Measurements from ENCODE around the gene ADAMTS6. TPM values are rescaled to one million over a fixed set of nuclear protein-coding genes. Genes with fewer than 3 reads are reported as not detected.

ADAMTS6 gene
- total RNA-seq, 2 donors from 2014 or later: 0.74 to 2.2 TPM

DNA sequence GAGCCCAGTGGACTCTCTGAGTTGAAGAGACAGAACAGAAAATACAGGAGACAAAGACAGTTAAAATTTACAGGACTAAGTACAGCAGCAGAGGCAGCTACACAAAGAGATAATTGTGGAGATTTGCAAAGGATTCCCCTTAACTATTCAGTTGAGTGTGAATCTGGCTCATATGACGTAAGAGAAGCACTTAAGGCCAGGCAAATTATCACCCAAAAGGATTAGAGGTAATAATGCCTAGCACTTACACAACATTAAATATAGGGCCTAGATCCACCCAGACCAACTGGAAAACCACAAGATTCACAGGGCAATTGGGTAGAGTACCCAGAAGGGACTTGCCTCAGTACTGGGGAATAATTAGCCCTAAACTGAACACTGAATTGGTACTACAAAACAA, 41.3 kb downstream of the ADAMTS6 start:
- TF ChIP-seq, protein P1, sequence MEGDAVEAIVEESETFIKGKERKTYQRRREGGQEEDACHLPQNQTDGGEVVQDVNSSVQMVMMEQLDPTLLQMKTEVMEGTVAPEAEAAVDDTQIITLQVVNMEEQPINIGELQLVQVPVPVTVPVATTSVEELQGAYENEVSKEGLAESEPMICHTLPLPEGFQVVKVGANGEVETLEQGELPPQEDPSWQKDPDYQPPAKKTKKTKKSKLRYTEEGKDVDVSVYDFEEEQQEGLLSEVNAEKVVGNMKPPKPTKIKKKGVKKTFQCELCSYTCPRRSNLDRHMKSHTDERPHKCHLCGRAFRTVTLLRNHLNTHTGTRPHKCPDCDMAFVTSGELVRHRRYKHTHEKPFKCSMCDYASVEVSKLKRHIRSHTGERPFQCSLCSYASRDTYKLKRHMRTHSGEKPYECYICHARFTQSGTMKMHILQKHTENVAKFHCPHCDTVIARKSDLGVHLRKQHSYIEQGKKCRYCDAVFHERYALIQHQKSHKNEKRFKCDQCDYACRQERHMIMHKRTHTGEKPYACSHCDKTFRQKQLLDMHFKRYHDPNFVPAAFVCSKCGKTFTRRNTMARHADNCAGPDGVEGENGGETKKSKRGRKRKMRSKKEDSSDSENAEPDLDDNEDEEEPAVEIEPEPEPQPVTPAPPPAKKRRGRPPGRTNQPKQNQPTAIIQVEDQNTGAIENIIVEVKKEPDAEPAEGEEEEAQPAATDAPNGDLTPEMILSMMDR (IDR thresholded peaks at IDR 0.05): no peak
- Histone ChIP-seq H3K4me1 (no peaks in the 10 kb centered on the region), H3K27me3 (no peaks in the 10 kb centered on the region), H3K36me3 (no peaks in the 10 kb centered on the region), H3K9me3 (no peaks in the 10 kb centered on the region), H3K4me3 (no peak overlapping the region), H3K27ac (no peak overlapping the region)
- DNase-seq (ENCODE audit: low spot score): no peak

DNA sequence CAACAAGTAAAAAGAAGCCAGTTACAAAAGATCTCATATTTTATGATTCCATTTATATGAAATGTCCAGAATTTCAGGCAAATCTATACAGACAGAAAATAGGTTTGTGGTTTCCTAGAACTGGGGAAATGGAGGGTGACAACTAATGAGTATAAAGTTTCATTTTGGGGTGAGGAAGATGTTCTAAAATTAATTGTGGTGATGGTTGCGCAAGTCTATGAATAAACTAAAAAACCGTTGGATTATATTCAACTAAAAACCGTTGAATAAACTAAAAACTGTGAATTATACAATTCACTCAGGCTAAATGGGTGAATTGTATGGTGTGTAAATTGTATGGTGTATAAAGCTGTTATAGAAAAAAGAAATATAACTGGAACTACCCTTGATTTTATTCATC, 47.6 kb downstream of the ADAMTS6 start:
- Histone ChIP-seq H3K4me3 (no peak overlapping the region), H3K9me3 (no peaks in the 10 kb centered on the region), H3K27me3 (no peaks in the 10 kb centered on the region), H3K27ac (no peak overlapping the region), H3K4me1 (no peaks in the 10 kb centered on the region), H3K36me3 (no peaks in the 10 kb centered on the region)
- DNase-seq (ENCODE audit: low spot score): no peak
- TF ChIP-seq, protein P1 (IDR thresholded peaks at IDR 0.05): no peak

GRCh38 chr5:65426656-65427055, 55.1 kb downstream of the ADAMTS6 start:
- no peaks in the 10 kb centered on the region for H3K4me1 ChIP-seq
- H3K27me3 ChIP-seq: no peaks in the 10 kb centered on the region
- no peak for DNase-seq (ENCODE audit: low spot score)
- no peak overlapping the region for H3K4me3 ChIP-seq
- no peaks in the 10 kb centered on the region for H3K36me3 ChIP-seq
- H3K27ac ChIP-seq: no peak overlapping the region
- TF ChIP-seq, protein P1 (IDR thresholded peaks at IDR 0.05): no peak
- H3K9me3 ChIP-seq: peaks cover 0 to 4% of the 10 kb centered on the region in 2 donors

GRCh38 chr5:65423623-65424022, 58.1 kb downstream of the ADAMTS6 start:
- no peaks in the 10 kb centered on the region for H3K36me3 ChIP-seq
- H3K27ac ChIP-seq: no peak overlapping the region
- no peaks in the 10 kb centered on the region for H3K27me3 ChIP-seq
- no peak for DNase-seq (ENCODE audit: low spot score)
- peaks cover 0 to 4% of the 10 kb centered on the region in 2 donors for H3K9me3 ChIP-seq
- no peaks in the 10 kb centered on the region for H3K4me1 ChIP-seq
- H3K4me3 ChIP-seq: no peak overlapping the region
- TF ChIP-seq, protein P1 (IDR thresholded peaks at IDR 0.05): no peak

DNA sequence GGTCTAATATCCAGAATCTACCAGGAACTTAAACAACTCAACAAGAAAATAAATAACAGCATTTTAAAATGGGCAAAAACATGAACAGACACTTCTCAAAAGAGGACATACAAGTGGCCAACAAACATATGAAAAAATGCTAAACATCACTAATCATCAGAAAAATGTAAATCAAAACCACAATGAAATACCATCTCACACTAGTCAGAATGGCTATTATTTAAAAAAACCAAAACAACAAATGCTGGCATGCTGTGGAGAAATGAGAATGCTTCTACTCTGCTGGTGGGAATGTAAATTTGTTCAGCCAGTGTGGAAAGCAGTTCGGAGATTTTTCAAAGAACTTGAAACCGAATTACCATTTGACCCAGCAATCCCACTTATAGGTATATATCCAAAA, 63.1 kb downstream of the ADAMTS6 start:
- no peaks in the 10 kb centered on the region for H3K4me1 ChIP-seq
- TF ChIP-seq, protein P1 (IDR thresholded peaks at IDR 0.05): no peak
- H3K36me3 ChIP-seq: no peaks in the 10 kb centered on the region
- DNase-seq (ENCODE audit: low spot score): no peak
- H3K27me3 ChIP-seq: no peaks in the 10 kb centered on the region
- no peak overlapping the region for H3K27ac ChIP-seq
- H3K4me3 ChIP-seq: no peak overlapping the region
- peaks cover 0 to 16% of the 10 kb centered on the region in 2 donors for H3K9me3 ChIP-seq

DNA sequence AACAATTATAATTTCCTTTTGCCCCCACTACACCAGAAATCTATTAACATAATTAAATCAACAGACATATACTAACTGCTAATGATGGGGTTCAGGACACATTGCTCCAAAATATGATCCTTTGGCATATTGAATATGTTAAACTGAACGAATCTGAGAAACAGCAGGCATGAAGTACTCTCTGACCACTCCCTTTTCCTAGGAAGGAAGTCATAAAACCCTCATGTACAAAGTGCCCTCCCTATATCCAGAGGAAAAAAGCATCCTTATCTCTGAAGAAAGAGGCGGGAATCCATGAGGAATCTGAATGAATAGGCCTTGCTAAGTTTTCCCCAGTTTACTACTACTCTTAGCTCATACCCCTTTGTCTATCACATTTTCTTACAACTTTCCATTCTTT, 67.9 kb downstream of the ADAMTS6 start:
- H3K9me3 ChIP-seq: peaks cover 0 to 12% of the 10 kb centered on the region in 2 donors
- no peaks in the 10 kb centered on the region for H3K36me3 ChIP-seq
- no peak overlapping the region for H3K4me3 ChIP-seq
- no peaks in the 10 kb centered on the region for H3K27me3 ChIP-seq
- no peaks in the 10 kb centered on the region for H3K4me1 ChIP-seq
- TF ChIP-seq, protein P1 (IDR thresholded peaks at IDR 0.05): no peak
- no peak for DNase-seq (ENCODE audit: low spot score)
- no peak overlapping the region for H3K27ac ChIP-seq
